ENCODE data around the gene UST. TPM values are rescaled to one million over a fixed set of nuclear protein-coding genes. Genes with fewer than 3 reads are reported as not detected.

The UST gene
- total RNA-seq, 1 experiment from 2014 or later = 6.1 TPM

DNA sequence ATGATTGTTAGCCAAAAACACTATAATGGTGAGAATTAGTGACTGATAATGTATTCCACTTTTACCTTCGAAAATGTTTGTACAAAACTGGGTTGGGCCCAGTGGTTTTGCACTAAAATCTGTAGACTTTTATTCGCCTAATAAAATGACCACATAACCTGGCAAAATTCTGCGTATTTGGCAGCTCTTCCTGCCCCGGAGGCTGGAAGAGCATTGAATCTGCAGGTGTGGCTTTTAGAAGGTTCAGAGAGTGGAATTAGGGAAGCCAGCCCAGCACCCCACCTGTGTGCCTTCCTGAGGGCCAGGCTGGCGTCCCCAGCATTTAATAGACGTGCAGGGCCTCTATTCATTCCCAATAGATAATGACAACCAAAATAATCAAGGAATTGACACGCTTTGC is 256.7 kb downstream of the UST start:
- ATAC-seq (no peak), DNase-seq (ENCODE audit: low read depth, low spot score) (no peak)
- TF ChIP-seq SIN3A (IDR thresholded peaks at IDR 0.05; ENCODE audit: low read depth) (no peak), EZH2 (IDR thresholded peaks at IDR 0.05) (no peak), FOSL1 (IDR thresholded peaks at IDR 0.05; ENCODE audit: low read depth) (no peak), REST (IDR thresholded peaks at IDR 0.05; ENCODE audit: low read depth) (no peak), RAD21 (IDR thresholded peaks at IDR 0.05; ENCODE audit: low read depth) (no peak), ELF1 (IDR thresholded peaks at IDR 0.05; ENCODE audit: borderline replicate concordance, low read depth) (no peak), SP1 (IDR thresholded peaks at IDR 0.05; ENCODE audit: low read depth) (no peak), POLR2AphosphoS5 (IDR thresholded peaks at IDR 0.05; ENCODE audit: low read depth, low read length) (no peak), POLR2A (IDR thresholded peaks at IDR 0.05; ENCODE audit: borderline replicate concordance, extremely low read depth, insufficient read depth, insufficient read length) (no peak), ATF3 (IDR thresholded peaks at IDR 0.05) (no peak), JUND (IDR thresholded peaks at IDR 0.05) (no peak), EZH2phosphoT487 (IDR thresholded peaks at IDR 0.05; ENCODE audit: borderline replicate concordance) (no peak), TCF7L2 (IDR thresholded peaks at IDR 0.05; ENCODE audit: borderline replicate concordance, extremely low read depth, insufficient read depth, insufficient read length) (no peak)
- TF ChIP-seq, protein P1, sequence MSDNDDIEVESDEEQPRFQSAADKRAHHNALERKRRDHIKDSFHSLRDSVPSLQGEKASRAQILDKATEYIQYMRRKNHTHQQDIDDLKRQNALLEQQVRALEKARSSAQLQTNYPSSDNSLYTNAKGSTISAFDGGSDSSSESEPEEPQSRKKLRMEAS (IDR thresholded peaks at IDR 0.05) = no peak
- TF ChIP-seq, protein P2, sequence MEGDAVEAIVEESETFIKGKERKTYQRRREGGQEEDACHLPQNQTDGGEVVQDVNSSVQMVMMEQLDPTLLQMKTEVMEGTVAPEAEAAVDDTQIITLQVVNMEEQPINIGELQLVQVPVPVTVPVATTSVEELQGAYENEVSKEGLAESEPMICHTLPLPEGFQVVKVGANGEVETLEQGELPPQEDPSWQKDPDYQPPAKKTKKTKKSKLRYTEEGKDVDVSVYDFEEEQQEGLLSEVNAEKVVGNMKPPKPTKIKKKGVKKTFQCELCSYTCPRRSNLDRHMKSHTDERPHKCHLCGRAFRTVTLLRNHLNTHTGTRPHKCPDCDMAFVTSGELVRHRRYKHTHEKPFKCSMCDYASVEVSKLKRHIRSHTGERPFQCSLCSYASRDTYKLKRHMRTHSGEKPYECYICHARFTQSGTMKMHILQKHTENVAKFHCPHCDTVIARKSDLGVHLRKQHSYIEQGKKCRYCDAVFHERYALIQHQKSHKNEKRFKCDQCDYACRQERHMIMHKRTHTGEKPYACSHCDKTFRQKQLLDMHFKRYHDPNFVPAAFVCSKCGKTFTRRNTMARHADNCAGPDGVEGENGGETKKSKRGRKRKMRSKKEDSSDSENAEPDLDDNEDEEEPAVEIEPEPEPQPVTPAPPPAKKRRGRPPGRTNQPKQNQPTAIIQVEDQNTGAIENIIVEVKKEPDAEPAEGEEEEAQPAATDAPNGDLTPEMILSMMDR (IDR thresholded peaks at IDR 0.05 in 2 of 3, conservative IDR thresholded peaks at IDR 0.05 in 1 of 3; ENCODE audit: borderline replicate concordance in 1 of 3, insufficient read depth in 1 of 3, low read depth in 2 of 3, low read length in 2 of 3) = no peak
- ChIA-PET CTCF (no interaction called here), POLR2A (no interaction called here), RAD21 (ENCODE audit: low non-redundant PET in 1 of 2, low total read pairs in 2 of 2, uncharacterized antibody in 2 of 2, unreplicated experiment in 2 of 2) (no interaction called here)
- no peaks in the 10 kb centered on the region for H4K20me1 ChIP-seq (ENCODE audit: insufficient read depth)
- H3K4me1 ChIP-seq (ENCODE audit: control insufficient read depth in 1 of 2, insufficient read depth in 2 of 2, low read length in 2 of 2) = peaks cover 2 to 12% of the 10 kb centered on the region in 2 experiments; a peak in 3 of 4 replicates
- no peaks in the 10 kb centered on the region for H3K79me2 ChIP-seq (ENCODE audit: insufficient read depth, low read length)
- no peak overlapping the region for H3K9ac ChIP-seq (ENCODE audit: low read length)
- H3K4me2 ChIP-seq (ENCODE audit: low read length) = no peak overlapping the region
- intact Hi-C loops (cut with micrococcal nuclease) = no loop called here
- H3K9me2 ChIP-seq (ENCODE audit: insufficient read depth) = no peaks in the 10 kb centered on the region; the same call in 1 of the 2 replicates
- H3K36me3 ChIP-seq (ENCODE audit: control insufficient read depth in 1 of 2, insufficient read depth in 2 of 2, low read length in 2 of 2) = no peaks in the 10 kb centered on the region
- BruUV-seq (replicated peaks) = no TSS peak
- H3K4me3 ChIP-seq (replicated peaks in 1 of 2; ENCODE audit: low read depth in 1 of 2, low read length in 2 of 2) = no peak overlapping the region
- no peak overlapping the region for H3K27ac ChIP-seq (ENCODE audit: low read depth, low read length)
- no peak overlapping the region for H2AFZ ChIP-seq (ENCODE audit: low read depth, low read length, poor library complexity, severe bottlenecking)
- H3K9me3 ChIP-seq (ENCODE audit: control insufficient read depth in 1 of 2, insufficient read depth in 1 of 2, low read depth in 1 of 2, low read length in 2 of 2) = peaks cover 5 to 6% of the 10 kb centered on the region in 2 experiments; a peak in 2 of 4 replicates
- no peaks in the 10 kb centered on the region for H3K27me3 ChIP-seq (ENCODE audit: insufficient read depth, low read length)
